GM19023 (cell line): Measurements from ENCODE around the gene EHD4.

Source experiments
- ATAC-seq: cut with Tn5 transposase; IDR thresholded peaks from one replicate; pipeline ENCODE4 v1.9.1; 2021; ENCODE audit warnings: mild to moderate bottlenecking, moderate library complexity; ENCODE audit not compliant: unreplicated experiment

The EHD4 gene

GRCh38 chr15:41848631-41849030, 123.7 kb downstream of the EHD4 start:
- ATAC-seq: no peak

GRCh38 chr15:41847981-41848380, 124.4 kb downstream of the EHD4 start:
- ATAC-seq: no peak

GRCh38 chr15:41847206-41847605, 125.2 kb downstream of the EHD4 start:
- ATAC-seq: no peak
